HEK293 (cell line): ENCODE measurements around the gene WNT8B.

ENCODE experiments used
- PRDM1 ChIP-seq: fragments of 450-650 bp; formaldehyde crosslinking; IDR thresholded peaks from 2 replicates; pipeline ENCODE4; 2016; ENCODE audit warnings: missing biosample characterization, missing genetic modification characterization
- ZNF274 ChIP-seq, 2 experiments: fragments of 200-500 bp in 1 of 2; fragments of 450-650 bp in 1 of 2; sonication (Bioruptor generic) in 1 of 2; formaldehyde crosslinking in 1 of 2; IDR thresholded peaks; 2 replicates each; pipeline versions ENCODE4 v1.5.1 to v1.6.1; 2014 to 2016; ENCODE audit warnings: borderline replicate concordance in 1 of 2, inconsistent platforms in 1 of 2, low read length in 1 of 2, missing biosample characterization in 1 of 2, missing genetic modification characterization in 1 of 2
- ZNF561 ChIP-seq: fragments of 450-650 bp; IDR thresholded peaks from 2 replicates; pipeline ENCODE4 v1.5.1; 2018; ENCODE audit warnings: missing biosample characterization, missing genetic modification characterization, borderline replicate concordance
- ZNF670 ChIP-seq: fragments of 450-650 bp; formaldehyde crosslinking; IDR thresholded peaks from 2 replicates; pipeline ENCODE4 v1.5.1; 2016; ENCODE audit warnings: missing biosample characterization, missing genetic modification characterization, low read depth
- TF ChIP-seq, protein P1 (sequence below): fragments of 450-650 bp; formaldehyde crosslinking; IDR thresholded peaks from 2 replicates; pipeline ENCODE4 v1.5.1; 2016; ENCODE audit warnings: missing biosample characterization, missing genetic modification characterization
- TF ChIP-seq, protein P2 (sequence below): fragments of 450-650 bp; formaldehyde crosslinking; IDR thresholded peaks from 2 replicates; pipeline ENCODE4 v1.5.1; 2016; ENCODE audit warnings: missing biosample characterization, missing genetic modification characterization

GRCh38 chr10:100529475-100530298 lies 66.9 kb downstream of the WNT8B start, which contains the start of gene NDUFB8:
- TF ChIP-seq, protein P1, sequence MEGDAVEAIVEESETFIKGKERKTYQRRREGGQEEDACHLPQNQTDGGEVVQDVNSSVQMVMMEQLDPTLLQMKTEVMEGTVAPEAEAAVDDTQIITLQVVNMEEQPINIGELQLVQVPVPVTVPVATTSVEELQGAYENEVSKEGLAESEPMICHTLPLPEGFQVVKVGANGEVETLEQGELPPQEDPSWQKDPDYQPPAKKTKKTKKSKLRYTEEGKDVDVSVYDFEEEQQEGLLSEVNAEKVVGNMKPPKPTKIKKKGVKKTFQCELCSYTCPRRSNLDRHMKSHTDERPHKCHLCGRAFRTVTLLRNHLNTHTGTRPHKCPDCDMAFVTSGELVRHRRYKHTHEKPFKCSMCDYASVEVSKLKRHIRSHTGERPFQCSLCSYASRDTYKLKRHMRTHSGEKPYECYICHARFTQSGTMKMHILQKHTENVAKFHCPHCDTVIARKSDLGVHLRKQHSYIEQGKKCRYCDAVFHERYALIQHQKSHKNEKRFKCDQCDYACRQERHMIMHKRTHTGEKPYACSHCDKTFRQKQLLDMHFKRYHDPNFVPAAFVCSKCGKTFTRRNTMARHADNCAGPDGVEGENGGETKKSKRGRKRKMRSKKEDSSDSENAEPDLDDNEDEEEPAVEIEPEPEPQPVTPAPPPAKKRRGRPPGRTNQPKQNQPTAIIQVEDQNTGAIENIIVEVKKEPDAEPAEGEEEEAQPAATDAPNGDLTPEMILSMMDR (tag by site-specific recombination) = no peak
- peak; percentile 71 for TF ChIP-seq PRDM1 (tag by site-specific recombination)
- no peak for TF ChIP-seq ZNF561 (tag by site-specific recombination)
- TF ChIP-seq, protein P2, sequence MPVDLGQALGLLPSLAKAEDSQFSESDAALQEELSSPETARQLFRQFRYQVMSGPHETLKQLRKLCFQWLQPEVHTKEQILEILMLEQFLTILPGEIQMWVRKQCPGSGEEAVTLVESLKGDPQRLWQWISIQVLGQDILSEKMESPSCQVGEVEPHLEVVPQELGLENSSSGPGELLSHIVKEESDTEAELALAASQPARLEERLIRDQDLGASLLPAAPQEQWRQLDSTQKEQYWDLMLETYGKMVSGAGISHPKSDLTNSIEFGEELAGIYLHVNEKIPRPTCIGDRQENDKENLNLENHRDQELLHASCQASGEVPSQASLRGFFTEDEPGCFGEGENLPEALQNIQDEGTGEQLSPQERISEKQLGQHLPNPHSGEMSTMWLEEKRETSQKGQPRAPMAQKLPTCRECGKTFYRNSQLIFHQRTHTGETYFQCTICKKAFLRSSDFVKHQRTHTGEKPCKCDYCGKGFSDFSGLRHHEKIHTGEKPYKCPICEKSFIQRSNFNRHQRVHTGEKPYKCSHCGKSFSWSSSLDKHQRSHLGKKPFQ (tag by site-specific recombination) = no peak
- no peak for TF ChIP-seq ZNF274 (IDR thresholded peaks at IDR 0.05; ENCODE audit: low read length)
- no peak for TF ChIP-seq ZNF274 (tag by site-specific recombination; IDR thresholded peaks at IDR 0.05; ENCODE audit: borderline replicate concordance)
- TF ChIP-seq ZNF670 (tag by site-specific recombination) = no peak
